HepG2 (cell line): Measurements from ENCODE around the gene NCOA4. TPM values are rescaled to one million over a fixed set of nuclear protein-coding genes. Genes with fewer than 3 reads are reported as not detected.

Experiments
- CCDC6 ChIP-seq: sonication (generic); formaldehyde crosslinking; IDR thresholded peaks from 2 replicates; pipeline ENCODE4 v1.8.1; 2022; ENCODE audit warnings: mild to moderate bottlenecking, missing genetic modification reagents, moderate library complexity
- IRX3 ChIP-seq: sonication (generic); formaldehyde crosslinking; IDR thresholded peaks from 2 replicates; pipeline ENCODE4 v1.8.1; 2023; ENCODE audit warnings: mild to moderate bottlenecking, low read depth, missing genetic modification reagents, borderline replicate concordance
- PHB2 ChIP-seq: fragments of 450-650 bp; IDR thresholded peaks from 2 replicates; pipeline ENCODE4 v1.6.1; 2018; ENCODE audit not compliant: partially characterized antibody
- ZBTB7A ChIP-seq: sonication (generic); formaldehyde crosslinking; IDR thresholded peaks from 2 replicates; pipeline ENCODE4 v1.8.0; 2022; ENCODE audit warnings: mild to moderate bottlenecking, missing genetic modification reagents
- ZC3H13 ChIP-seq: sonication (generic); formaldehyde crosslinking; IDR thresholded peaks from 2 replicates; pipeline ENCODE4 v1.8.1; 2023; ENCODE audit warnings: mild to moderate bottlenecking, missing genetic modification reagents, moderate library complexity
- ZFP36L1 ChIP-seq: sonication (generic); formaldehyde crosslinking; IDR thresholded peaks from 2 replicates; pipeline ENCODE4 v1.8.0; 2022; ENCODE audit warnings: mild to moderate bottlenecking, missing genetic modification reagents, moderate library complexity
- ZNF34 ChIP-seq: sonication (generic); formaldehyde crosslinking; IDR thresholded peaks from 2 replicates; pipeline ENCODE4 v1.4.0; 2020; ENCODE audit warnings: mild to moderate bottlenecking, missing genetic modification reagents, borderline replicate concordance
- ZNF589 ChIP-seq: sonication (generic); formaldehyde crosslinking; conservative IDR thresholded peaks from 2 replicates; pipeline ENCODE4 v1.8.0; 2022; ENCODE audit warnings: mild to moderate bottlenecking, moderate library complexity, missing genetic modification reagents
- ZNF777 ChIP-seq: sonication (generic); formaldehyde crosslinking; IDR thresholded peaks from 2 replicates; pipeline ENCODE4 v1.4.0; 2020; ENCODE audit warnings: missing genetic modification reagents
- ZNF790 ChIP-seq: sonication (generic); formaldehyde crosslinking; IDR thresholded peaks from 2 replicates; pipeline ENCODE4 v1.8.0; 2022; ENCODE audit warnings: missing genetic modification reagents, mild to moderate bottlenecking, borderline replicate concordance
- polyA plus RNA-seq, 8 experiments: library from polyadenylated mRNA; depleted of rRNA in 3 of 8; stranded (reverse) in 7 of 8; unstranded in 1 of 8; fragments of >200 nt; fragmentation: Illumina TruSeq in 4 of 8; extraction: Trizol in 4 of 8; gene quantifications; 2 replicates each; pipeline versions ENCODE4 v1.2.1 to v1.2.3, GENCODE V29; 2011 to 2016; ENCODE audit warnings: low read depth in 4 of 8, missing spikeins in 1 of 8, mixed read lengths in 1 of 8; ENCODE audit not compliant: insufficient read depth in 1 of 8
- total RNA-seq, 5 experiments: library from RNA; depleted of rRNA; stranded (reverse); fragments of >200 nt; fragmentation: Illumina TruSeq; extraction: Trizol; gene quantifications; 2 replicates each; pipeline ENCODE4 v1.2.3, GENCODE V29; 2016; ENCODE audit warnings: low read depth in 1 of 5
- TF ChIP-seq, protein P1 (sequence below): sonication (generic); formaldehyde crosslinking; IDR thresholded peaks from 2 replicates; pipeline ENCODE4 v1.4.0; 2020; ENCODE audit warnings: missing genetic modification reagents
- TF ChIP-seq, protein P2 (sequence below): sonication (generic); formaldehyde crosslinking; IDR thresholded peaks from 2 replicates; pipeline ENCODE4 v1.8.0; 2022; ENCODE audit warnings: mild to moderate bottlenecking, missing genetic modification reagents, moderate library complexity
- TF ChIP-seq, protein P3 (sequence below): sonication (generic); formaldehyde crosslinking; IDR thresholded peaks from 2 replicates; pipeline ENCODE4 v1.4.0; 2020; ENCODE audit warnings: mild to moderate bottlenecking, missing genetic modification reagents
- TF ChIP-seq, protein P4 (sequence below): sonication (generic); formaldehyde crosslinking; IDR thresholded peaks from 2 replicates; pipeline ENCODE4 v1.4.0; 2020; ENCODE audit warnings: mild to moderate bottlenecking, low read depth, missing genetic modification reagents
- TF ChIP-seq, protein P5 (sequence below): sonication (generic); formaldehyde crosslinking; IDR thresholded peaks from 2 replicates; pipeline ENCODE4 v1.4.0; 2020; ENCODE audit warnings: missing genetic modification reagents, borderline replicate concordance

The NCOA4 gene
- total and polyA plus RNA-seq, 2 of the 13 experiments (the other 11 are each of a cell fraction or from before 2014, with no cell fraction given): 306 to 400 TPM

GRCh38 chr10:46052057-46052790, 21.8 kb upstream of the NCOA4 start (continued):
- TF ChIP-seq ZNF34 (no peak), CCDC6 (0 out of 2 replicates have a peak, but pooled peaks have one; percentile 25), ZNF589 (no peak), PHB2 (no peak), ZC3H13 (no peak), ZNF790 (CRISPR knock-in tag) (no peak), ZBTB7A (CRISPR knock-in tag) (no peak; the same call in 1 of the 2 replicates), ZFP36L1 (CRISPR knock-in tag) (no peak), IRX3 (CRISPR knock-in tag) (no peak), ZNF777 (CRISPR knock-in tag) (no peak)
- TF ChIP-seq, protein P1, sequence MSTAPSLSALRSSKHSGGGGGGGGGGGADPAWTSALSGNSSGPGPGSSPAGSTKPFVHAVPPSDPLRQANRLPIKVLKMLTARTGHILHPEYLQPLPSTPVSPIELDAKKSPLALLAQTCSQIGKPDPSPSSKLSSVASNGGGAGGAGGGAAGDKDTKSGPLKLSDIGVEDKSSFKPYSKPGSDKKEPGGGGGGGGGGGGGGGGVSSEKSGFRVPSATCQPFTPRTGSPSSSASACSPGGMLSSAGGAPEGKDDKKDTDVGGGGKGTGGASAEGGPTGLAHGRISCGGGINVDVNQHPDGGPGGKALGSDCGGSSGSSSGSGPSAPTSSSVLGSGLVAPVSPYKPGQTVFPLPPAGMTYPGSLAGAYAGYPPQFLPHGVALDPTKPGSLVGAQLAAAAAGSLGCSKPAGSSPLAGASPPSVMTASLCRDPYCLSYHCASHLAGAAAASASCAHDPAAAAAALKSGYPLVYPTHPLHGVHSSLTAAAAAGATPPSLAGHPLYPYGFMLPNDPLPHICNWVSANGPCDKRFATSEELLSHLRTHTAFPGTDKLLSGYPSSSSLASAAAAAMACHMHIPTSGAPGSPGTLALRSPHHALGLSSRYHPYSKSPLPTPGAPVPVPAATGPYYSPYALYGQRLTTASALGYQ (CRISPR knock-in tag): peak; percentile 97
- TF ChIP-seq, protein P2, sequence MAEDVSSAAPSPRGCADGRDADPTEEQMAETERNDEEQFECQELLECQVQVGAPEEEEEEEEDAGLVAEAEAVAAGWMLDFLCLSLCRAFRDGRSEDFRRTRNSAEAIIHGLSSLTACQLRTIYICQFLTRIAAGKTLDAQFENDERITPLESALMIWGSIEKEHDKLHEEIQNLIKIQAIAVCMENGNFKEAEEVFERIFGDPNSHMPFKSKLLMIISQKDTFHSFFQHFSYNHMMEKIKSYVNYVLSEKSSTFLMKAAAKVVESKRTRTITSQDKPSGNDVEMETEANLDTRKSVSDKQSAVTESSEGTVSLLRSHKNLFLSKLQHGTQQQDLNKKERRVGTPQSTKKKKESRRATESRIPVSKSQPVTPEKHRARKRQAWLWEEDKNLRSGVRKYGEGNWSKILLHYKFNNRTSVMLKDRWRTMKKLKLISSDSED: no peak
- TF ChIP-seq, protein P3, sequence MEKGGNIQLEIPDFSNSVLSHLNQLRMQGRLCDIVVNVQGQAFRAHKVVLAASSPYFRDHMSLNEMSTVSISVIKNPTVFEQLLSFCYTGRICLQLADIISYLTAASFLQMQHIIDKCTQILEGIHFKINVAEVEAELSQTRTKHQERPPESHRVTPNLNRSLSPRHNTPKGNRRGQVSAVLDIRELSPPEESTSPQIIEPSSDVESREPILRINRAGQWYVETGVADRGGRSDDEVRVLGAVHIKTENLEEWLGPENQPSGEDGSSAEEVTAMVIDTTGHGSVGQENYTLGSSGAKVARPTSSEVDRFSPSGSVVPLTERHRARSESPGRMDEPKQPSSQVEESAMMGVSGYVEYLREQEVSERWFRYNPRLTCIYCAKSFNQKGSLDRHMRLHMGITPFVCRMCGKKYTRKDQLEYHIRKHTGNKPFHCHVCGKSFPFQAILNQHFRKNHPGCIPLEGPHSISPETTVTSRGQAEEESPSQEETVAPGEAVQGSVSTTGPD (CRISPR knock-in tag): no peak; the same call in 1 of the 2 replicates
- TF ChIP-seq, protein P4, sequence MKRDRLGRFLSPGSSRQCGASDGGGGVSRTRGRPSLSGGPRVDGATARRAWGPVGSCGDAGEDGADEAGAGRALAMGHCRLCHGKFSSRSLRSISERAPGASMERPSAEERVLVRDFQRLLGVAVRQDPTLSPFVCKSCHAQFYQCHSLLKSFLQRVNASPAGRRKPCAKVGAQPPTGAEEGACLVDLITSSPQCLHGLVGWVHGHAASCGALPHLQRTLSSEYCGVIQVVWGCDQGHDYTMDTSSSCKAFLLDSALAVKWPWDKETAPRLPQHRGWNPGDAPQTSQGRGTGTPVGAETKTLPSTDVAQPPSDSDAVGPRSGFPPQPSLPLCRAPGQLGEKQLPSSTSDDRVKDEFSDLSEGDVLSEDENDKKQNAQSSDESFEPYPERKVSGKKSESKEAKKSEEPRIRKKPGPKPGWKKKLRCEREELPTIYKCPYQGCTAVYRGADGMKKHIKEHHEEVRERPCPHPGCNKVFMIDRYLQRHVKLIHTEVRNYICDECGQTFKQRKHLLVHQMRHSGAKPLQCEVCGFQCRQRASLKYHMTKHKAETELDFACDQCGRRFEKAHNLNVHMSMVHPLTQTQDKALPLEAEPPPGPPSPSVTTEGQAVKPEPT: 0 out of 2 replicates have a peak, but pooled peaks have one; percentile 45
- TF ChIP-seq, protein P5, sequence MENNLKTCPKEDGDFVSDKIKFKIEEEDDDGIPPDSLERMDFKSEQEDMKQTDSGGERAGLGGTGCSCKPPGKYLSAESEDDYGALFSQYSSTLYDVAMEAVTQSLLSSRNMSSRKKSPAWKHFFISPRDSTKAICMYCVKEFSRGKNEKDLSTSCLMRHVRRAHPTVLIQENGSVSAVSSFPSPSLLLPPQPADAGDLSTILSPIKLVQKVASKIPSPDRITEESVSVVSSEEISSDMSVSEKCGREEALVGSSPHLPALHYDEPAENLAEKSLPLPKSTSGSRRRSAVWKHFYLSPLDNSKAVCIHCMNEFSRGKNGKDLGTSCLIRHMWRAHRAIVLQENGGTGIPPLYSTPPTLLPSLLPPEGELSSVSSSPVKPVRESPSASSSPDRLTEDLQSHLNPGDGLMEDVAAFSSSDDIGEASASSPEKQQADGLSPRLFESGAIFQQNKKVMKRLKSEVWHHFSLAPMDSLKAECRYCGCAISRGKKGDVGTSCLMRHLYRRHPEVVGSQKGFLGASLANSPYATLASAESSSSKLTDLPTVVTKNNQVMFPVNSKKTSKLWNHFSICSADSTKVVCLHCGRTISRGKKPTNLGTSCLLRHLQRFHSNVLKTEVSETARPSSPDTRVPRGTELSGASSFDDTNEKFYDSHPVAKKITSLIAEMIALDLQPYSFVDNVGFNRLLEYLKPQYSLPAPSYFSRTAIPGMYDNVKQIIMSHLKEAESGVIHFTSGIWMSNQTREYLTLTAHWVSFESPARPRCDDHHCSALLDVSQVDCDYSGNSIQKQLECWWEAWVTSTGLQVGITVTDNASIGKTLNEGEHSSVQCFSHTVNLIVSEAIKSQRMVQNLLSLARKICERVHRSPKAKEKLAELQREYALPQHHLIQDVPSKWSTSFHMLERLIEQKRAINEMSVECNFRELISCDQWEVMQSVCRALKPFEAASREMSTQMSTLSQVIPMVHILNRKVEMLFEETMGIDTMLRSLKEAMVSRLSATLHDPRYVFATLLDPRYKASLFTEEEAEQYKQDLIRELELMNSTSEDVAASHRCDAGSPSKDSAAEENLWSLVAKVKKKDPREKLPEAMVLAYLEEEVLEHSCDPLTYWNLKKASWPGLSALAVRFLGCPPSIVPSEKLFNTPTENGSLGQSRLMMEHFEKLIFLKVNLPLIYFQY (CRISPR knock-in tag): peak; percentile 83
